Smooth muscle cell (in vitro differentiated cells): Measurements from ENCODE around the gene TPSD1. TPM values are rescaled to one million over a fixed set of nuclear protein-coding genes. Genes with fewer than 3 reads are reported as not detected.
A peak's percentile ranks its signal among the peaks of the same experiment; 100 is the strongest.

Source experiments
- DNase-seq: peaks from one replicate; lab custom pipeline; 2025; ENCODE audit not compliant: unreplicated experiment; lab: John Stamatoyannopoulos, UW
- H2AFZ ChIP-seq: fragments of 200-600 bp; sonication (generic); 2 replicates; pipeline ENCODE4 v1.6.0; 2016; ENCODE audit warnings: antibody characterized with exemption, low read depth, mild to moderate bottlenecking
- H3F3A ChIP-seq: fragments of 200-600 bp; sonication (generic); 2 replicates; pipeline ENCODE4 v1.6.0; 2017; ENCODE audit warnings: antibody characterized with exemption, low read depth
- H3K27ac ChIP-seq: fragments of 200-600 bp; sonication (generic); 2 replicates; pipeline ENCODE4 v1.5.1; 2016; ENCODE audit warnings: low read depth, mild to moderate bottlenecking
- H3K27me3 ChIP-seq: fragments of 200-600 bp; sonication (generic); 2 replicates; pipeline ENCODE4 v1.6.1; 2016; ENCODE audit warnings: low read depth, mild to moderate bottlenecking
- H3K36me3 ChIP-seq: fragments of 200-600 bp; sonication (generic); 2 replicates; pipeline ENCODE4 v1.5.1; 2016; ENCODE audit warnings: low read depth
- H3K4me1 ChIP-seq: fragments of 200-600 bp; sonication (generic); 2 replicates; pipeline ENCODE4 v1.5.1; 2016; ENCODE audit warnings: low read depth
- H3K4me2 ChIP-seq: fragments of 200-600 bp; sonication (generic); 2 replicates; pipeline ENCODE4 v1.6.0; 2016; ENCODE audit warnings: mild to moderate bottlenecking
- H3K4me3 ChIP-seq: fragments of 200-600 bp; sonication (generic); 2 replicates; pipeline ENCODE4 v1.5.1; 2016; ENCODE audit warnings: mild to moderate bottlenecking
- H3K79me2 ChIP-seq: fragments of 200-600 bp; sonication (generic); 2 replicates; pipeline ENCODE4 v1.6.0; 2016; ENCODE audit warnings: low read depth, mild to moderate bottlenecking
- H3K9ac ChIP-seq: fragments of 200-600 bp; sonication (generic); 2 replicates; pipeline ENCODE4 v1.6.0; 2016; ENCODE audit warnings: low read depth
- H3K9me3 ChIP-seq: fragments of 200-600 bp; sonication (generic); replicated peaks from 2 replicates; pipeline ENCODE4 v1.5.1; 2016; ENCODE audit warnings: low read depth
- H4K20me1 ChIP-seq: fragments of 200-600 bp; sonication (generic); 2 replicates; pipeline ENCODE4 v1.6.0; 2016; ENCODE audit warnings: low read depth
- CTCF ChIP-seq: fragments of 200-600 bp; sonication (generic); IDR thresholded peaks from 2 replicates; pipeline ENCODE4 v1.5.1; 2017; ENCODE audit warnings: borderline replicate concordance, mild to moderate bottlenecking, antibody characterized with exemption; ENCODE audit not compliant: insufficient read depth, poor library complexity, severe bottlenecking
- WGBS: methylation state at CpG from one replicate; pipeline ENCODE4 v1.1.7; 2016; ENCODE audit warnings: low lambda C conversion rate; 5-methylcytosine and 5-hydroxymethylcytosine counted together
- polyA plus RNA-seq: library from polyadenylated mRNA; unstranded; fragments of >200 nt; fragmentation: Nextera tagmentation; extraction: Ambion mirVana; gene quantifications from 2 replicates; pipeline ENCODE4 v1.2.1, GENCODE V29; 2016
- total RNA-seq: library from RNA; depleted of rRNA; stranded (reverse); fragments of >200 nt; gene quantifications from 2 replicates; pipeline ENCODE4 v1.2.3, GENCODE V29; 2014

TPSD1 gene
- total and polyA plus RNA-seq, 2 experiments from 2014 or later: not detected

- Histone ChIP-seq H4K20me1 (no peaks in the 10 kb centered on the region), H3K4me1 (no peaks in the 10 kb centered on the region), H3K9me3 (no peaks in the 10 kb centered on the region), H2AFZ (no peak overlapping the region), H3K9ac (no peak overlapping the region), H3K79me2 (no peaks in the 10 kb centered on the region), H3K4me2 (no peak overlapping the region), H3K27me3 (peaks cover 28% of the 10 kb centered on the region), H3K36me3 (no peaks in the 10 kb centered on the region), H3F3A (no peaks in the 10 kb centered on the region), H3K4me3 (no peak overlapping the region), H3K27ac (no peak overlapping the region)
- TF ChIP-seq CTCF: no peak
- no peak for DNase-seq
- WGBS: 61% methylated on average over 11 of the region's 20 CpGs
These were observed 33.1 kb downstream of the TPSD1 start for GRCh38 chr16:1288813-1289476.

GRCh38 chr16:1289477-1289866 lies 33.6 kb downstream of the TPSD1 start:
- H3K27me3 ChIP-seq: peaks cover 28% of the 10 kb centered on the region
- 32% methylated on average over 16 of the region's 17 CpGs for WGBS

GRCh38 chr16:1290063-1290501 lies 34.2 kb downstream of the TPSD1 start:
- no peaks in the 10 kb centered on the region for H3K36me3 ChIP-seq
- 31% methylated on average over 22 of the region's 22 CpGs for WGBS

More at GRCh38 chr16:1289477-1289866, 33.6 kb downstream of the TPSD1 start:
- no peak overlapping the region for H3K4me3 ChIP-seq
- H3F3A ChIP-seq: no peaks in the 10 kb centered on the region
- no peak for DNase-seq
- no peak overlapping the region for H3K27ac ChIP-seq
- H3K4me2 ChIP-seq: no peak overlapping the region
- H2AFZ ChIP-seq: no peak overlapping the region
- no peaks in the 10 kb centered on the region for H3K9me3 ChIP-seq
- no peaks in the 10 kb centered on the region for H3K79me2 ChIP-seq
- H3K9ac ChIP-seq: no peak overlapping the region
- H3K4me1 ChIP-seq: no peaks in the 10 kb centered on the region
- H3K36me3 ChIP-seq: no peaks in the 10 kb centered on the region
- H4K20me1 ChIP-seq: no peaks in the 10 kb centered on the region
- no peak for TF ChIP-seq CTCF

More at GRCh38 chr16:1290063-1290501, 34.2 kb downstream of the TPSD1 start:
- H3K27ac ChIP-seq: no peak overlapping the region
- H3K79me2 ChIP-seq: no peaks in the 10 kb centered on the region
- no peak overlapping the region for H3K4me3 ChIP-seq
- DNase-seq: no peak
- no peaks in the 10 kb centered on the region for H3F3A ChIP-seq
- peak overlapping the region; percentile 11 for H3K4me2 ChIP-seq
- H3K9ac ChIP-seq: no peak overlapping the region
- H4K20me1 ChIP-seq: no peaks in the 10 kb centered on the region
- H3K27me3 ChIP-seq: peaks cover 28% of the 10 kb centered on the region
- H3K4me1 ChIP-seq: no peaks in the 10 kb centered on the region
- H3K9me3 ChIP-seq: no peaks in the 10 kb centered on the region
- H2AFZ ChIP-seq: no peak overlapping the region
- no peak for TF ChIP-seq CTCF
